ENCODE data around the gene GRIK5.

DNA sequence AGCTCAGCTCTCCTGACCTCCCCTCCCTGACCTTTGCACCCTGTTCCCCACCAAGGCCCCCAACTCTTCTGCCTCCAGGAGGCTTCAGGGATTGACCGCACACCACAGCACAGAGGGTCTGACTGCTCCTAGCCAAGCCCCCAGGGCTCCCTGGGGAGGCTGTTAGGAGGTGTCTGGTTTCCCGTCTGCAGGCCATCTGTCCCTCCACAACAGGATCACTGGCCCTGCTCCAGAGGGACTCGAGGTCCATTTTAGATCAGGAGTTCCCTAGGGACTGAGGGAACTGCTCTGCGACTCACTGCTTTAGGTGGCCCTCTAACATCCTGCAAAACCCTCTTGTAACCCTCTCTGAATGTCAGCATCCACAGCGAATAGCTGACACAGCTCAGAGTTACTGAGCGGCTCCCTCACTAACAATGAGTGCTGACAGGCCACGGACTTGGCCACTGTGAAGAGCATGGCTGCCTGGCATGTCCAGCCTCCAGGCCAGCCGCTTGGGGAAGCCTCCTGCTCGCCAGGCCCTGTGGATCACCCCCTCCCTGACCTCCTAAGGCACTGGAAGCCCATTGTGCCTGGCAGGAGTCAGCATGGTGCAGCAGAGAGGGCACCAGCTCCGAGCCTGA is 17.7 kb downstream of the GRIK5 start:
- TF ChIP-seq POLR2A (IDR thresholded peaks at IDR 0.05; ENCODE audit: extremely low read depth, insufficient read length) (no peak), MYC (IDR thresholded peaks at IDR 0.05; ENCODE audit: low read depth, low read length) (no peak)
- TF ChIP-seq, protein P1, sequence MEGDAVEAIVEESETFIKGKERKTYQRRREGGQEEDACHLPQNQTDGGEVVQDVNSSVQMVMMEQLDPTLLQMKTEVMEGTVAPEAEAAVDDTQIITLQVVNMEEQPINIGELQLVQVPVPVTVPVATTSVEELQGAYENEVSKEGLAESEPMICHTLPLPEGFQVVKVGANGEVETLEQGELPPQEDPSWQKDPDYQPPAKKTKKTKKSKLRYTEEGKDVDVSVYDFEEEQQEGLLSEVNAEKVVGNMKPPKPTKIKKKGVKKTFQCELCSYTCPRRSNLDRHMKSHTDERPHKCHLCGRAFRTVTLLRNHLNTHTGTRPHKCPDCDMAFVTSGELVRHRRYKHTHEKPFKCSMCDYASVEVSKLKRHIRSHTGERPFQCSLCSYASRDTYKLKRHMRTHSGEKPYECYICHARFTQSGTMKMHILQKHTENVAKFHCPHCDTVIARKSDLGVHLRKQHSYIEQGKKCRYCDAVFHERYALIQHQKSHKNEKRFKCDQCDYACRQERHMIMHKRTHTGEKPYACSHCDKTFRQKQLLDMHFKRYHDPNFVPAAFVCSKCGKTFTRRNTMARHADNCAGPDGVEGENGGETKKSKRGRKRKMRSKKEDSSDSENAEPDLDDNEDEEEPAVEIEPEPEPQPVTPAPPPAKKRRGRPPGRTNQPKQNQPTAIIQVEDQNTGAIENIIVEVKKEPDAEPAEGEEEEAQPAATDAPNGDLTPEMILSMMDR (IDR thresholded peaks at IDR 0.05; ENCODE audit: low read depth, low read length): no peak
- TF ChIP-seq, protein P2, sequence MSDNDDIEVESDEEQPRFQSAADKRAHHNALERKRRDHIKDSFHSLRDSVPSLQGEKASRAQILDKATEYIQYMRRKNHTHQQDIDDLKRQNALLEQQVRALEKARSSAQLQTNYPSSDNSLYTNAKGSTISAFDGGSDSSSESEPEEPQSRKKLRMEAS (IDR thresholded peaks at IDR 0.05; ENCODE audit: low read depth, low read length): no peak

Data from NB4 (cell line).